ENCODE data around the gene LEF1. TPM values are rescaled to one million over a fixed set of nuclear protein-coding genes. Genes with fewer than 3 reads are reported as not detected.

Gene LEF1
- total and polyA plus RNA-seq, 2 donors (not counting 1 experiment from before 2014, with no cell fraction given), result 2.4 to 5.1 TPM

DNA sequence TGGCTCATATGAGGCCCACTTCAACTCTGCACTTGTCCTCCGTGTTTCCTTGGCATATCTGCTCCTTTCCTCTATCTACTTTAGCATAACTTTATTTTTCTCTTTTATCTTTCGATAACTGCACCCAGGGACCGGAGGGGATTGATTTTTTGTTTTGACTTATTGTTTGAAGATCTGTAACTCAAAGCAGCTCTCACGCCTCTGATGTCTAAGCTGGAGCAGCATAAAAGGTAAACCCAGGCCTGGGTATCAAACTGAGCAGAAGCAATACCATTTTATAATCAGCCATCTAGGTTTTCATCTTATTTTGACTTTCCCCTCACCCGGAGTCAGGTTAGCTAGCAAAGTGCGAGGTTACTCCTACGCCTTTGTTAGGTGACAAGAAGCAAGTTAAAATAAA, 28.4 kb downstream of the LEF1 start:
- Histone ChIP-seq H3K4me1 (ENCODE audit: control insufficient read depth in 2 of 2, insufficient read depth in 2 of 2, low read length in 2 of 2) (no peaks in the 10 kb centered on the region), H3K27me3 (replicated peaks in 1 of 4; ENCODE audit: control extremely low read depth in 1 of 4, control insufficient read depth in 3 of 4, insufficient read depth in 4 of 4, low read length in 3 of 4) (peaks cover 0 to 3% (median 0%) of the 10 kb centered on the region in 4 experiments), H2AFZ (ENCODE audit: insufficient read depth, low read depth, low read length, poor library complexity, severe bottlenecking) (no peak overlapping the region), H3K79me2 (ENCODE audit: control insufficient read depth, insufficient read depth, low read length) (no peaks in the 10 kb centered on the region), H3K4me3 (ENCODE audit: control extremely low read depth in 1 of 5, extremely low read depth in 1 of 5, insufficient read depth in 1 of 5, low read depth in 2 of 5, low read length in 4 of 5) (no peak overlapping the region), H3K36me3 (replicated peaks in 1 of 2; ENCODE audit: control extremely low read depth in 1 of 2, control insufficient read depth in 1 of 2, extremely low read depth in 1 of 2, insufficient read depth in 2 of 2, low read length in 1 of 2) (peaks cover 0 to 2% of the 10 kb centered on the region in 2 experiments), H3K9ac (ENCODE audit: low read length) (no peak overlapping the region), H3K4me2 (replicated peaks; ENCODE audit: low read depth, low read length, poor library complexity, severe bottlenecking) (no peak overlapping the region), H4K20me1 (ENCODE audit: control insufficient read depth, insufficient read depth, low read length, poor library complexity, severe bottlenecking) (no peaks in the 10 kb centered on the region), H3K27ac (ENCODE audit: low read length in 2 of 2) (no peak overlapping the region), H3K9me3 (ENCODE audit: control extremely low read depth in 1 of 3, control insufficient read depth in 2 of 3, insufficient read depth in 1 of 3, low read length in 2 of 3) (no peaks in the 10 kb centered on the region)
- DNase-seq (no peak), ATAC-seq (ENCODE audit: low read depth) (no peak)
- Mint-ChIP-seq H3K9me3 (ENCODE audit: insufficient read depth) (no peaks in the 10 kb centered on the region), H3K4me3 (no peak overlapping the region), H3K4me1 (peaks cover 2% of the 10 kb centered on the region), H3K27ac (no peak overlapping the region), H3K27me3 (peaks cover 20% of the 10 kb centered on the region)
- CTCF ChIA-PET, result no interaction called here
- TF ChIP-seq, protein P1, sequence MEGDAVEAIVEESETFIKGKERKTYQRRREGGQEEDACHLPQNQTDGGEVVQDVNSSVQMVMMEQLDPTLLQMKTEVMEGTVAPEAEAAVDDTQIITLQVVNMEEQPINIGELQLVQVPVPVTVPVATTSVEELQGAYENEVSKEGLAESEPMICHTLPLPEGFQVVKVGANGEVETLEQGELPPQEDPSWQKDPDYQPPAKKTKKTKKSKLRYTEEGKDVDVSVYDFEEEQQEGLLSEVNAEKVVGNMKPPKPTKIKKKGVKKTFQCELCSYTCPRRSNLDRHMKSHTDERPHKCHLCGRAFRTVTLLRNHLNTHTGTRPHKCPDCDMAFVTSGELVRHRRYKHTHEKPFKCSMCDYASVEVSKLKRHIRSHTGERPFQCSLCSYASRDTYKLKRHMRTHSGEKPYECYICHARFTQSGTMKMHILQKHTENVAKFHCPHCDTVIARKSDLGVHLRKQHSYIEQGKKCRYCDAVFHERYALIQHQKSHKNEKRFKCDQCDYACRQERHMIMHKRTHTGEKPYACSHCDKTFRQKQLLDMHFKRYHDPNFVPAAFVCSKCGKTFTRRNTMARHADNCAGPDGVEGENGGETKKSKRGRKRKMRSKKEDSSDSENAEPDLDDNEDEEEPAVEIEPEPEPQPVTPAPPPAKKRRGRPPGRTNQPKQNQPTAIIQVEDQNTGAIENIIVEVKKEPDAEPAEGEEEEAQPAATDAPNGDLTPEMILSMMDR (IDR thresholded peaks at IDR 0.05), result no peak
- TF ChIP-seq EZH2 (IDR thresholded peaks at IDR 0.05; ENCODE audit: borderline replicate concordance, insufficient read depth, low read depth, low read length, poor library complexity, severe bottlenecking), result no peak
- POLR2A ChIA-PET, result no interaction called here
- WGBS (ENCODE audit: insufficient coverage), result 83% methylated on average over 1 of the region's 7 CpGs
- intact Hi-C loops (cut with micrococcal nuclease), result no loop called here

DNA sequence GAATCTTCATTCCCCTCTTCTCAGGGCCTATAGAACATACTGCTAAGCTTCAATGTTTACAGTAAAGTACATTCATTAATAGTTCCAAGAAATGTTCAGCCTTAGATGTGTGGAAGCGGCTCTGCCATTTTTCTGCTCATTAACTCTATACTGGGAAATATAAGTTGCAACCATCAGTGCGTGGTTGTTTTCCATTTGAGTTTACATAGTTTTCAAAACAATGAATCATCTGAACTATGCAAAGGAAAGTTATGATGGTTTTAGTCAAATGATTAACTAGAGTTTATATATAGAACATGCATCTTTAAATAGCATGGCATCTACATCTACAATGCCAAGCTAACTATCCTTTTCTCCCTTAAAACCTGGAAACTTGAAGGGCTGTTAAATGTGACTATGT, 29.6 kb downstream of the LEF1 start:
- H3K27ac ChIP-seq (ENCODE audit: low read length in 2 of 2), result no peak overlapping the region
- H3K27ac Mint-ChIP-seq, result no peak overlapping the region
- H3K9me3 ChIP-seq (ENCODE audit: control extremely low read depth in 1 of 3, control insufficient read depth in 2 of 3, insufficient read depth in 1 of 3, low read length in 2 of 3), result no peaks in the 10 kb centered on the region
- peaks cover 19% of the 10 kb centered on the region for H3K27me3 Mint-ChIP-seq
- H3K9me3 Mint-ChIP-seq (ENCODE audit: insufficient read depth), result no peaks in the 10 kb centered on the region
- TF ChIP-seq EZH2 (IDR thresholded peaks at IDR 0.05; ENCODE audit: borderline replicate concordance, insufficient read depth, low read depth, low read length, poor library complexity, severe bottlenecking), result no peak
- TF ChIP-seq, protein P1 (IDR thresholded peaks at IDR 0.05), result no peak
- POLR2A ChIA-PET, result no interaction called here
- peaks cover 0 to 2% of the 10 kb centered on the region in 2 experiments for H3K36me3 ChIP-seq (replicated peaks in 1 of 2; ENCODE audit: control extremely low read depth in 1 of 2, control insufficient read depth in 1 of 2, extremely low read depth in 1 of 2, insufficient read depth in 2 of 2, low read length in 1 of 2)
- H3K4me3 Mint-ChIP-seq, result no peak overlapping the region
- ATAC-seq (ENCODE audit: low read depth), result no peak
- H3K9ac ChIP-seq (ENCODE audit: low read length), result no peak overlapping the region
- no peak for DNase-seq
- H2AFZ ChIP-seq (ENCODE audit: insufficient read depth, low read depth, low read length, poor library complexity, severe bottlenecking), result no peak overlapping the region
- H3K4me3 ChIP-seq (ENCODE audit: control extremely low read depth in 1 of 5, extremely low read depth in 1 of 5, insufficient read depth in 1 of 5, low read depth in 2 of 5, low read length in 4 of 5), result no peak overlapping the region
- H3K79me2 ChIP-seq (ENCODE audit: control insufficient read depth, insufficient read depth, low read length), result no peaks in the 10 kb centered on the region
- peaks cover 0 to 3% (median 0%) of the 10 kb centered on the region in 4 experiments for H3K27me3 ChIP-seq (replicated peaks in 1 of 4; ENCODE audit: control extremely low read depth in 1 of 4, control insufficient read depth in 3 of 4, insufficient read depth in 4 of 4, low read length in 3 of 4)
- H3K4me2 ChIP-seq (replicated peaks; ENCODE audit: low read depth, low read length, poor library complexity, severe bottlenecking), result no peak overlapping the region
- H3K4me1 ChIP-seq (ENCODE audit: control insufficient read depth in 2 of 2, insufficient read depth in 2 of 2, low read length in 2 of 2), result no peaks in the 10 kb centered on the region
- no CpG with 5 or more reads among the region's 2 CpGs for WGBS (ENCODE audit: insufficient coverage)
- CTCF ChIA-PET, result no interaction called here
- intact Hi-C loops (cut with micrococcal nuclease), result no loop called here
- no peaks in the 10 kb centered on the region for H4K20me1 ChIP-seq (ENCODE audit: control insufficient read depth, insufficient read depth, low read length, poor library complexity, severe bottlenecking)
- peaks cover 2% of the 10 kb centered on the region for H3K4me1 Mint-ChIP-seq

Data from B cell (primary cell).